Ramos (cell line): Measurements from ENCODE around the gene SYT4.

ENCODE experiments used
- in situ Hi-C: fragments of 300-500 bp; cut with MboI; formaldehyde crosslinking; loops from one replicate; pipeline ENCODE4 v1.14.3; 2022; ENCODE audit warnings: low sequenced_read_pairs; ENCODE audit not compliant: unreplicated experiment

The SYT4 gene

DNA sequence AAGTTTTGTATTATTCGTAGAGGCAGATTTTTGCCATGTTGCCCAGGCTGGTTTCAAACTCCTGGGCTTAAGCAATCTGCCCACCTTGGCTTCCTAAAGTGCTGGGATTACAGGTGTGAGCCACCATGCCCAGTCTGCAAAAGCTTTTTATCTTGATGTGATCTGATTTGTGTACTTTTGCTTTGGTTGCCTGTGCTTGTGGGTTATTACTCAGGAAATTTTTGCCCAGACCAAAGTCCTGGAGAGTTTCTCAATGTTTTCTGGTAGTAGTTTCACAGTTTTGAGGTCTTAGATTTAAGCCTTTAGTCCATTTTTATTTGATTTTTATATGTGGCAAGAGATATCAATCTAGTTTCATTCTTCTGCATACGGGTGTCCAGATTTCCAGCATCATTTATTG lies 42.4 kb downstream of the SYT4 start:
- in situ Hi-C loops: no loop called here

- in situ Hi-C loops: no loop called here
Observed at GRCh38 chr18:43222501-43222900, 54.8 kb downstream of the SYT4 start.

DNA sequence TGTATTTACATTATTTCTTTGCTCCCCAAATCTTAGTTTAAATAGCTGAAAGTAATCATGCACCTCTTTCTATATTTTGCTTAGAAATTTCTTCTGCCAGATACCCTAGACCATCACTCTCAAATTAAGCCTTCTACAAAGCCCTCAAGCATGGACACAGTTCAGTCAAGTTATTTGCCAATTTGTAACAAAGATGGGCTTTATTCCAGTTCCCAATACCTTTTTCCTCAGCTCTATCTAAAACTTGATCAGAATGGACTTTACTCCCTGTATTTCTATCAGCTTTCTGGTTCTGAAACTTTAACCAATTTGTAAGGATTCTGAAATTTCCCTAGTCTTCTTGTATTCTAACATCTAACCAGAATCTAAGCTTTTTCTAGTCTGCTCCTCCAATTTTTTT lies 56.6 kb downstream of the SYT4 start:
- in situ Hi-C loops: no loop called here
